Lung (tissue), 12 donors: ENCODE measurements around the gene GAS6. TPM values are rescaled to one million over a fixed set of nuclear protein-coding genes. Genes with fewer than 3 reads are reported as not detected.

Experiments
- ATAC-seq: fragments of 200-7000 bp; cut with Tn5 transposase; one replicate; pipeline ENCODE4 v1.9.1; 2020; ENCODE audit warnings: moderate number of reproducible peaks; ENCODE audit not compliant: insufficient read depth, low FRiP score
- DNase-seq, 3 donors: peaks; one replicate each; pipeline ENCODE4 v3.0.0-alpha.2; 2013 to 2017
- H3K27ac ChIP-seq, 2 donors: one replicate each; pipeline ENCODE4 v1.5.1; 2013; ENCODE audit warnings: mild to moderate bottlenecking in 2 of 2, moderate library complexity in 2 of 2, control low read depth in 1 of 2, inconsistent platforms in 1 of 2, low read depth in 1 of 2, low read length in 1 of 2
- H3K27me3 ChIP-seq, 3 donors: one replicate each; pipeline ENCODE4 v1.5.1; 2013; ENCODE audit warnings: low read length in 2 of 3; ENCODE audit not compliant: control insufficient read depth in 3 of 3, insufficient read depth in 3 of 3
- H3K36me3 ChIP-seq, 4 donors: one replicate each; pipeline ENCODE4 v1.5.1; 2013; ENCODE audit warnings: low read length in 4 of 4, mild to moderate bottlenecking in 1 of 4, moderate library complexity in 1 of 4; ENCODE audit not compliant: control insufficient read depth in 4 of 4, insufficient read depth in 4 of 4
- H3K4me1 ChIP-seq, 5 donors: one replicate each; pipeline ENCODE4 v1.5.1; 2013; ENCODE audit warnings: low read length in 5 of 5, mild to moderate bottlenecking in 2 of 5, moderate library complexity in 1 of 5; ENCODE audit not compliant: control insufficient read depth in 5 of 5, insufficient read depth in 5 of 5
- H3K4me3 ChIP-seq: one replicate; pipeline ENCODE4 v1.5.1; 2013; ENCODE audit warnings: mild to moderate bottlenecking, control low read depth, moderate library complexity
- H3K9ac ChIP-seq, 2 donors: one replicate each; pipeline ENCODE4 v1.5.1; 2013; ENCODE audit warnings: low read length in 2 of 2, control low read depth in 1 of 2; ENCODE audit not compliant: insufficient read depth in 1 of 2
- H3K9me3 ChIP-seq, 4 donors: one replicate each; pipeline ENCODE4 v1.5.1; 2013; ENCODE audit warnings: low read length in 3 of 4, mild to moderate bottlenecking in 1 of 4, moderate library complexity in 1 of 4; ENCODE audit not compliant: control insufficient read depth in 4 of 4, insufficient read depth in 3 of 4
- CTCF ChIP-seq: IDR thresholded peaks from 2 replicates; pipeline ENCODE4 v1.5.1; 2012; ENCODE audit warnings: mild to moderate bottlenecking; ENCODE audit errors: control extremely low read depth, extremely low read depth
- WGBS, 2 donors: extraction: QIAGEN DNeasy Blood & Tissue Kit; methylation state at CpG; one replicate each; pipeline ENCODE4 v1.1.7; 2013; 5-methylcytosine and 5-hydroxymethylcytosine counted together
- polyA plus RNA-seq, 2 donors: library from polyadenylated mRNA; stranded (reverse); fragments of 200-250 nt; gene quantifications; one replicate each; pipeline ENCODE4 v1.2.1, GENCODE V29; 2013
- total RNA-seq, 2 donors: library from RNA; depleted of rRNA in 1 of 2; stranded (reverse); fragments of >200 nt in 1 of 2; gene quantifications; one replicate each; pipeline ENCODE4 v1.2.1, GENCODE V29; 2014 to 2021
- donor health status: control.
- donor health status: control.
- donor health status: Bipolar disorder and iron deficiency.
- donor health status: healthy.
- donor health status: DM: yes; HTN: yes; CAD: no.

The GAS6 gene
- total and polyA plus RNA-seq, 4 donors = 61.8 to 107 (median 76.1) TPM

GRCh38 chr13:113784645-113785024 lies 79.2 kb downstream of the GAS6 start:
- WGBS, 2 donors = 68 to 84% methylated on average over 5 of the region's 5 CpGs
- no peak for TF ChIP-seq CTCF
- no peak for DNase-seq

DNA sequence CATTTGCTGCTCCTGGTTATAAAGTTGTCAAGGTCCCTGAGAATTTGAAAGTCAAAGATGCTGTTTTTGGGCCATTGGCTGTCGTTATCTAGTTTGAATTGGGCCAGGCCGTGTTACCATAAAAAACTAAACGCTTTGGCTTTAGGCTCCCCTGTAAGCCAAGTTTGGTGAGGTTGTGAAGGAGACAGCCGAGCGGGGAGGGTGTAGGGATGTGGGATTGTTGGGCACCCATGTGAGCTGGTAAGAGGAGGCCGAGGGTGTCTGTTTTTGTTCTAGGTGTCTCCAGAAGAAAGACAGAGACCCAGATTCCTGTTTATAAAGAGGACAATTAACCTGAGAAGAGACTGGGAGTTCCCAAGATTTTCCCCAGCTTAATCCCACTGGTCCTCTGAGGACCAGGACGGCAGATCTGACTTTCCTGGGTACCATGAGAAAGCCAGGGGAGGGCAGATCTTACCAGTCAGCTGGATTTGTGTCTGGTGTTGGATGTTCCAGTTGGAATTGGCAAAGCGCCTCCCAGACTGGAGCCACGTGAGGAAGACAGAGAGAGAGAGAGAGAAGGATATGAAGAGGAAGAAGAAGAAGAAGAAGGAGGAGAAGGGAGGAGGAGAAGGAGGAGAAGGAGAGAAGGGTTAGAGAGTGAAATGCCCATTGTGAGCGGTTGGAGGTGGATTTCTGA lies 79.8 kb downstream of the GAS6 start:
- Histone ChIP-seq H3K27ac (no peak overlapping the region), H3K9me3 (peaks cover 0 to 7% (median 1%) of the 10 kb centered on the region in 4 donors), H3K4me3 (no peak overlapping the region), H3K36me3 (peaks cover 0 to 2% (median 0%) of the 10 kb centered on the region in 4 donors), H3K9ac (no peak overlapping the region), H3K4me1 (peaks cover 0 to 3% (median 0%) of the 10 kb centered on the region in 5 donors), H3K27me3 (peaks cover 0 to 2% (median 0%) of the 10 kb centered on the region in 3 donors)
- no peak for ATAC-seq
- WGBS, 2 donors = 82 to 86% methylated on average over 10 of the region's 10 CpGs
- peak in 1 of 3 donors; percentile 2 for DNase-seq
- TF ChIP-seq CTCF = no peak

More at GRCh38 chr13:113784645-113785024, 79.2 kb downstream of the GAS6 start:
- no peak for ATAC-seq
- Histone ChIP-seq H3K9ac (no peak overlapping the region), H3K27ac (no peak overlapping the region), H3K4me1 (peaks cover 0 to 2% (median 0%) of the 10 kb centered on the region in 5 donors), H3K9me3 (peaks cover 0 to 9% (median 1%) of the 10 kb centered on the region in 4 donors), H3K4me3 (no peak overlapping the region), H3K36me3 (peaks cover 0 to 2% (median 0%) of the 10 kb centered on the region in 4 donors), H3K27me3 (peaks cover 0 to 2% (median 0%) of the 10 kb centered on the region in 3 donors)

- Histone ChIP-seq H3K27me3 (peaks cover 0 to 2% (median 0%) of the 10 kb centered on the region in 3 donors), H3K27ac (no peak overlapping the region), H3K36me3 (peaks cover 0 to 2% (median 0%) of the 10 kb centered on the region in 4 donors), H3K9ac (no peak overlapping the region), H3K4me1 (peaks cover 0 to 3% (median 0%) of the 10 kb centered on the region in 5 donors), H3K4me3 (no peak overlapping the region), H3K9me3 (peaks cover 0 to 7% (median 1%) of the 10 kb centered on the region in 4 donors)
- ATAC-seq (no peak), DNase-seq (peak in 1 of 3 donors; percentile 5)
- no peak for TF ChIP-seq CTCF
- 84 to 87% methylated on average over 12 of the region's 12 CpGs for WGBS, 2 donors
Observed at GRCh38 chr13:113783200-113783881, 80.5 kb downstream of the GAS6 start.
